Chondrocyte (in vitro differentiated cells): ENCODE data around the gene GRID2. TPM values are rescaled to one million over a fixed set of nuclear protein-coding genes. Genes with fewer than 3 reads are reported as not detected.

ENCODE experiments used
- DNase-seq: peaks from one replicate; pipeline ENCODE4 v3.0.0; 2021; ENCODE audit warnings: mixed read lengths, low spot score
- H3K27ac Mint-ChIP-seq: one replicate; pipeline ENCODE4 v1.8.0; 2021; ENCODE audit warnings: mild to moderate bottlenecking, moderate library complexity, mixed read lengths; ENCODE audit not compliant: unreplicated experiment
- H3K27me3 Mint-ChIP-seq: 2 replicates; pipeline ENCODE4 v1.8.0; 2021; ENCODE audit warnings: low read depth, mixed read lengths
- H3K36me3 Mint-ChIP-seq: 2 replicates; pipeline ENCODE4 v1.8.0; 2021; ENCODE audit warnings: low read depth, mixed read lengths
- H3K4me1 Mint-ChIP-seq: 2 replicates; pipeline ENCODE4 v1.8.0; 2021; ENCODE audit warnings: low read depth, mild to moderate bottlenecking, mixed read lengths
- H3K4me3 Mint-ChIP-seq: one replicate; pipeline ENCODE4 v1.8.0; 2021; ENCODE audit warnings: mild to moderate bottlenecking, moderate library complexity, mixed read lengths; ENCODE audit not compliant: unreplicated experiment
- H3K9me3 Mint-ChIP-seq: 2 replicates; pipeline ENCODE4 v1.8.0; 2021; ENCODE audit warnings: low read depth, mixed read lengths
- total RNA-seq: library from RNA; stranded (reverse); gene quantifications from 3 replicates; pipeline ENCODE4 v1.2.1, GENCODE V29; 2021
- TF ChIP-seq, protein P1 (sequence below): fragments of 200-600 bp; sonication (generic); IDR thresholded peaks from 2 replicates; pipeline ENCODE4 v1.5.0; 2021; ENCODE audit warnings: antibody characterized with exemption, mild to moderate bottlenecking, moderate library complexity

Gene GRID2
- total RNA-seq, 1 donor from 2014 or later = not detected

DNA sequence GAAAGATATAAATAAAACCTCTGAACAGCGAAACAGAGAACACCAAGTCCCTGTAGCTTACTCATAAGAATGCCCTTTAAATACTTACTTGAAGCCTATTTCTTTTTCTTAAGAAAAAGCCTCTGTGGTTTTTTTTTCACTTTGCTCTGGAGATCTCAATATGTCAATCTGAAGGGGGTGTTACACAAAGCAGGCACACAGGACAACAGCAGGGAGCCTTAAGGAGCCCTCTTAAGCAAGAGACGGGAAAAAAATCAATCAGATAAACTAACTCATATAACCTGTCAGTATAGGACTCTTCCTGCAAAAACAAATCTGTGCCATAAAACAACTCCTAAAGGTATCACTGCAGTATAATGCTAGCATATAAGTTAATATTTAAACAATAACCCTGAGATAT lies 913.7 kb downstream of the GRID2 start:
- no peaks in the 10 kb centered on the region for H3K4me1 Mint-ChIP-seq
- H3K27me3 Mint-ChIP-seq = peaks cover 8% of the 10 kb centered on the region
- no peak overlapping the region for H3K4me3 Mint-ChIP-seq
- H3K27ac Mint-ChIP-seq = no peak overlapping the region
- no peaks in the 10 kb centered on the region for H3K36me3 Mint-ChIP-seq
- peaks cover 3% of the 10 kb centered on the region for H3K9me3 Mint-ChIP-seq
- DNase-seq = no peak
- TF ChIP-seq, protein P1, sequence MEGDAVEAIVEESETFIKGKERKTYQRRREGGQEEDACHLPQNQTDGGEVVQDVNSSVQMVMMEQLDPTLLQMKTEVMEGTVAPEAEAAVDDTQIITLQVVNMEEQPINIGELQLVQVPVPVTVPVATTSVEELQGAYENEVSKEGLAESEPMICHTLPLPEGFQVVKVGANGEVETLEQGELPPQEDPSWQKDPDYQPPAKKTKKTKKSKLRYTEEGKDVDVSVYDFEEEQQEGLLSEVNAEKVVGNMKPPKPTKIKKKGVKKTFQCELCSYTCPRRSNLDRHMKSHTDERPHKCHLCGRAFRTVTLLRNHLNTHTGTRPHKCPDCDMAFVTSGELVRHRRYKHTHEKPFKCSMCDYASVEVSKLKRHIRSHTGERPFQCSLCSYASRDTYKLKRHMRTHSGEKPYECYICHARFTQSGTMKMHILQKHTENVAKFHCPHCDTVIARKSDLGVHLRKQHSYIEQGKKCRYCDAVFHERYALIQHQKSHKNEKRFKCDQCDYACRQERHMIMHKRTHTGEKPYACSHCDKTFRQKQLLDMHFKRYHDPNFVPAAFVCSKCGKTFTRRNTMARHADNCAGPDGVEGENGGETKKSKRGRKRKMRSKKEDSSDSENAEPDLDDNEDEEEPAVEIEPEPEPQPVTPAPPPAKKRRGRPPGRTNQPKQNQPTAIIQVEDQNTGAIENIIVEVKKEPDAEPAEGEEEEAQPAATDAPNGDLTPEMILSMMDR = no peak

DNA sequence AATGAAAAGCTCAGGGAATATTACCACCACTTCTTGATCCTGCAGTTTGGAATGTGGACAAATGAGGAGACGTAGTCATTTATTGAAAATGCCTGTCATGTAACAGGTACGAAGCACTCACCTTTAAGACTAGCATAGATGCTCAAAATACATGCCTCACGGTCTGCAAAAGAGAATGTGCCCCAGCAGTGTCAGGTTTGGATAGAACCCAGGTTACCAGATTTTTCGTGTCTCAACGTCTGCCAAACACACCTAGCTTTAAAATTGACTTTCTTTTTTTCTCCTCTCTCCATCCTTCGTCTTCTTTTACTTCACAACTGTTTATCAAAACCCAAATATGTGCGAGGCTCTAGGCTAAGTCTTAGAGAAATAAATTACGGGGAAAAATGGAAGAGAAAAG lies 918.0 kb downstream of the GRID2 start:
- Mint-ChIP-seq H3K27ac (no peak overlapping the region), H3K27me3 (peaks cover 5% of the 10 kb centered on the region), H3K4me3 (no peak overlapping the region), H3K36me3 (no peaks in the 10 kb centered on the region), H3K4me1 (no peaks in the 10 kb centered on the region), H3K9me3 (peaks cover 3% of the 10 kb centered on the region)
- no peak for DNase-seq
- TF ChIP-seq, protein P1 = no peak

DNA sequence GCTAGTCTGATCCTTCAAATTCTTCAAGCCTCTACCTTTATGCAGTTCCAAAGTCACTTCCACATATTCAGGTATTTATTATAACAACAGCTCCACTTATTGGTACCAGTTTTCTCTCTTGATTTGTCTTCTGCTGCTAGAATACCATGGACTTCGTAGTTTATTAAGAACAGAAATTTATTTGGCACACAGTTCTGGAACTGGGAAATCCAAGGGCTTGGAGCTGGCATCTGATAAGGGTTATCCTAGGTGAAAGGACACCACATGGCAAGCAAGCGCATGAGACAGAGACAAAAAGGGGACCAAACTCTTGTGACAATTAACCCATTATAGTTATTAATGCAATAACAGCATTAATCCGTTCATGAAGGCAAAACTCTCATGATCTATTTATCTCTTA lies 924.3 kb downstream of the GRID2 start:
- DNase-seq = no peak
- H3K27me3 Mint-ChIP-seq = peaks cover 8% of the 10 kb centered on the region
- no peaks in the 10 kb centered on the region for H3K36me3 Mint-ChIP-seq
- H3K27ac Mint-ChIP-seq = no peak overlapping the region
- TF ChIP-seq, protein P1 = no peak
- H3K9me3 Mint-ChIP-seq = no peaks in the 10 kb centered on the region
- H3K4me3 Mint-ChIP-seq = no peak overlapping the region
- no peaks in the 10 kb centered on the region for H3K4me1 Mint-ChIP-seq

DNA sequence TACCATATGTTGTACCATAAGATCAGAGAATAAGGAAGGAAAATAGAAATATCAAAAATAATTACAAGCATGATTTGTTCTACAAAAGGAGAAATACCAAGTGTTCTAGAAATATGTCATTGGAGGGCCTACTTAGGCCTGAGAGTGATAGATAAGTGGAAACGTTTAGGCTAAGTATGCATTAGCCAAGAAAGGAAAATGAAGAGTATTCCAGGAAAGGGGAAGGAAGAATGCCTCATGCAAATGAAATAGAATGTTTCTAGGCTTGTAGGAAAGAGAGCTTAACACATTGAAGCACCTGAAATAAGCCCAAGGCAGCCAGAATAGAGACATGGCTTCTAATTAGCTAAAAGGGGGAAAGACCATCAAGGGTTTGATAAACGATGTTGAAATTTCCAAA lies 929.1 kb downstream of the GRID2 start:
- Mint-ChIP-seq H3K27me3 (peaks cover 7% of the 10 kb centered on the region), H3K9me3 (no peaks in the 10 kb centered on the region), H3K36me3 (no peaks in the 10 kb centered on the region), H3K27ac (no peak overlapping the region), H3K4me3 (no peak overlapping the region), H3K4me1 (no peaks in the 10 kb centered on the region)
- DNase-seq = no peak
- TF ChIP-seq, protein P1 = no peak

DNA sequence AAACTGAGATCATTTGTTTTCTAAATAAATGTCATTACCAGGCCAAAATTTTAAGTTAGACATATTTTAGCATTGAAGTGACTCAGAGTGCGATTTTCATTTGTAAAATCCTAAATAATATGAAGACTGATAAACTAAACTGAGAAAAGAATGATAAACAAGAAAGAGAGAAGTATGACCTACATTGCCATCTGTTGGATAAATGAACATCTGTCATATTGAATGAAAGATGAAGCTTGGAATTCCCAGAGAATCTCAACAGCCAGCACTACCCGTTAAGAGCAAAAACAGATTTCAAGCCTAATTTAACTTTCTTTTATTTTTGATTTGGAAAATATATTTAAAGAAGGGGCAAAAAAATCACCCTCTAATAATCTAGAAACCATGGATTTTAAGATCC lies 933.8 kb downstream of the GRID2 start:
- DNase-seq = no peak
- Mint-ChIP-seq H3K9me3 (no peaks in the 10 kb centered on the region), H3K27ac (no peak overlapping the region), H3K4me3 (no peak overlapping the region), H3K4me1 (no peaks in the 10 kb centered on the region), H3K27me3 (peaks cover 10% of the 10 kb centered on the region), H3K36me3 (no peaks in the 10 kb centered on the region)
- TF ChIP-seq, protein P1 = no peak
